Vagina (tissue), 2 donors: ENCODE measurements around the gene ENKUR. TPM values are rescaled to one million over a fixed set of nuclear protein-coding genes. Genes with fewer than 3 reads are reported as not detected.

Experiments
- DNase-seq, 2 donors: peaks; one replicate each; pipeline ENCODE4 v3.0.0-alpha.2; 2017; ENCODE audit errors: extremely low spot score in 2 of 2
- H3K27ac ChIP-seq: fragments of 200-600 bp; sonication (generic); one replicate; pipeline ENCODE4 v1.5.1; 2019
- H3K27me3 ChIP-seq: fragments of 200-600 bp; sonication (generic); one replicate; pipeline ENCODE4 v1.5.1; 2019
- H3K36me3 ChIP-seq, 2 donors: fragments of 200-600 bp; sonication (generic); one replicate each; pipeline ENCODE4 v1.5.1; 2017 to 2019
- H3K4me1 ChIP-seq: fragments of 200-600 bp; sonication (generic); one replicate; pipeline ENCODE4 v1.5.1; 2019
- H3K4me3 ChIP-seq, 2 donors: fragments of 200-600 bp; sonication (generic); 1 replicate in 1 of 2; 2 replicates in 1 of 2; pipeline ENCODE4 v1.5.1; 2016 to 2019
- H3K9me3 ChIP-seq: fragments of 200-600 bp; sonication (generic); one replicate; pipeline ENCODE4 v1.5.1; 2019
- POLR2A ChIP-seq, 2 donors: fragments of 450-650 bp; IDR thresholded peaks; one replicate each; pipeline ENCODE4 v1.6.1; 2017; ENCODE audit warnings: antibody characterized with exemption in 2 of 2, mild to moderate bottlenecking in 2 of 2, moderate library complexity in 2 of 2
- POLR2AphosphoS5 ChIP-seq, 2 donors: sonication (generic); formaldehyde crosslinking; IDR thresholded peaks; one replicate each; pipeline ENCODE4 v1.9.0; 2017; ENCODE audit warnings: antibody characterized with exemption in 2 of 2, mild to moderate bottlenecking in 2 of 2, low read depth in 1 of 2; ENCODE audit not compliant: insufficient read depth in 1 of 2
- intact Hi-C: fragments of 100-400 bp; cut with DNase I; formaldehyde crosslinking; loops from one replicate; pipeline ENCODE4 v1.15.1; 2023
- total RNA-seq: library from RNA; depleted of rRNA; stranded (reverse); fragments of >200 nt; gene quantifications from one replicate; pipeline ENCODE4 v1.2.3, GENCODE V29; 2016
- TF ChIP-seq, protein P1 (sequence below), 3 experiments: fragments of 450-650 bp in 2 of 3; fragments of 200-600 bp in 1 of 3; sonication (generic) in 1 of 3; IDR thresholded peaks; one replicate each; pipeline ENCODE4 v1.5.1; 2017 to 2019; ENCODE audit warnings: antibody characterized with exemption in 3 of 3, mild to moderate bottlenecking in 2 of 3, moderate library complexity in 2 of 3

The ENKUR gene, protein sequence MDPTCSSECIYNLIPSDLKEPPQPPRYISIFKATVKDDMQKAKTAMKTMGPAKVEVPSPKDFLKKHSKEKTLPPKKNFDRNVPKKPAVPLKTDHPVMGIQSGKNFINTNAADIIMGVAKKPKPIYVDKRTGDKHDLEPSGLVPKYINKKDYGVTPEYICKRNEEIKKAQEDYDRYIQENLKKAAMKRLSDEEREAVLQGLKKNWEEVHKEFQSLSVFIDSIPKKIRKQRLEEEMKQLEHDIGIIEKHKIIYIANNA
- not detected for total RNA-seq

DNA sequence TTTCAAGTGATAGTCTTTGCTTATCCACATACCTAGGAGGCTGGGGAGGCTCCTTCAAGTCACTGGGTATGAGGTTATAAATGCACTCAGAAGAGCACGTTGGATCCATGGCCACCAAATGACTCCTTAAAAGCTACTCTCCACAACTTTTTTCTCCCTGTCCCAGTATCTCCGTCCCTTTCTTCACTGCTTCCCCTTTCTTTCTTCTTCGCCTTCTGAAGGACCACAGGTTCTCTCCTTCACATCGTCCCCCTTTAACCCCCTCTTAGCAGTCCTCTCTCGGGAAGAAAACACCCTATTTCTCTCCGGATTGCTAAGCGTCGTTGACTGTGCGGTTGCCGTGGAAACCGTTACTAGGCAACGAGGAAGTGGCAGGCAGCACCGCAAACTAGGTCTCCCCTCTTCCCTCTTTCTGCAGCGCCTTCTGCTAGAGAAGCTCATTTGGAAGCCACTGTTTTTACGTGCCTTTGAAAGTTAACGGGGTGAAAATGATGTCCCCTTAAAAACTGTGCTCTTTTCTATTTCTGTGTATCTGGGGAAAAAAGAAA, at the start of gene ENKUR:
Gene ENKUR, minus strand, starts transcription at position 331 of the 548 bp plus-strand sequence. Its CDS starts 222 bp downstream, at position 109.
- H3K27me3 ChIP-seq, result no peaks in the 10 kb centered on the region
- peaks cover 16% of the 10 kb centered on the region for H3K4me1 ChIP-seq
- H3K9me3 ChIP-seq, result no peaks in the 10 kb centered on the region
- peak within 1 kb of the TSS; percentile 73 to 82 for H3K4me3 ChIP-seq
- peak in 1 of 2 donors; percentile 95 for DNase-seq
- intact Hi-C loops, result loop anchor here (10.0 kb wide), 1 partner anchor 291 kb away; the partner anchor contains the start of gene ARHGAP21
- H3K36me3 ChIP-seq, result no peaks in the 10 kb centered on the region
- peak within 1 kb of the TSS; percentile 90 for H3K27ac ChIP-seq
- no peak for TF ChIP-seq POLR2AphosphoS5 (IDR thresholded peaks at IDR 0.05; ENCODE audit: insufficient read depth in 1 of 2, low read depth in 1 of 2)

DNA sequence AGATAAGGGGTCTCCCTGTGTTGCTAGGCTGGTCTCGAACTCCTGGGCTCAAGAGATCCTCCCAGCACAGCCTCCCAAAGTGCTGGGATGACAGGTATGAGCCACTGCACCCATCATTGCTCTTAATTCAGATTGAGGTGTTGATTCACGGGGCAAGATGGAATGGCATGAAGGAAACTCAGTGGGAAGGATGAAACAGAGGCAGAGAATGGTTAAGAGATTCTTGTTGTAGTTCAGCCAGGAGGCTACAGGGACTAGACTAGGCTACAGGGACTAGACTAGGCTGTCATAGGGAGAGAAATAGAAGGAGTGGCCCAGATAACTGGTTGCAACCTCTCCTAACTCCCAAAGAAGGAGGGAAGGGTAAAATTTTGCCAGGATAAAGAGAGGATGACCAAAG, 48.4 kb upstream of the ENKUR start:
- Histone ChIP-seq H3K27me3 (no peaks in the 10 kb centered on the region), H3K27ac (no peak overlapping the region), H3K36me3 (no peaks in the 10 kb centered on the region), H3K4me1 (no peaks in the 10 kb centered on the region), H3K9me3 (no peaks in the 10 kb centered on the region), H3K4me3 (no peak overlapping the region)
- TF ChIP-seq POLR2AphosphoS5 (IDR thresholded peaks at IDR 0.05; ENCODE audit: insufficient read depth in 1 of 2, low read depth in 1 of 2), result no peak
- TF ChIP-seq, protein P1, sequence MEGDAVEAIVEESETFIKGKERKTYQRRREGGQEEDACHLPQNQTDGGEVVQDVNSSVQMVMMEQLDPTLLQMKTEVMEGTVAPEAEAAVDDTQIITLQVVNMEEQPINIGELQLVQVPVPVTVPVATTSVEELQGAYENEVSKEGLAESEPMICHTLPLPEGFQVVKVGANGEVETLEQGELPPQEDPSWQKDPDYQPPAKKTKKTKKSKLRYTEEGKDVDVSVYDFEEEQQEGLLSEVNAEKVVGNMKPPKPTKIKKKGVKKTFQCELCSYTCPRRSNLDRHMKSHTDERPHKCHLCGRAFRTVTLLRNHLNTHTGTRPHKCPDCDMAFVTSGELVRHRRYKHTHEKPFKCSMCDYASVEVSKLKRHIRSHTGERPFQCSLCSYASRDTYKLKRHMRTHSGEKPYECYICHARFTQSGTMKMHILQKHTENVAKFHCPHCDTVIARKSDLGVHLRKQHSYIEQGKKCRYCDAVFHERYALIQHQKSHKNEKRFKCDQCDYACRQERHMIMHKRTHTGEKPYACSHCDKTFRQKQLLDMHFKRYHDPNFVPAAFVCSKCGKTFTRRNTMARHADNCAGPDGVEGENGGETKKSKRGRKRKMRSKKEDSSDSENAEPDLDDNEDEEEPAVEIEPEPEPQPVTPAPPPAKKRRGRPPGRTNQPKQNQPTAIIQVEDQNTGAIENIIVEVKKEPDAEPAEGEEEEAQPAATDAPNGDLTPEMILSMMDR (IDR thresholded peaks at IDR 0.05), result no peak
- DNase-seq, result no peak
- intact Hi-C loops, result no loop called here

DNA sequence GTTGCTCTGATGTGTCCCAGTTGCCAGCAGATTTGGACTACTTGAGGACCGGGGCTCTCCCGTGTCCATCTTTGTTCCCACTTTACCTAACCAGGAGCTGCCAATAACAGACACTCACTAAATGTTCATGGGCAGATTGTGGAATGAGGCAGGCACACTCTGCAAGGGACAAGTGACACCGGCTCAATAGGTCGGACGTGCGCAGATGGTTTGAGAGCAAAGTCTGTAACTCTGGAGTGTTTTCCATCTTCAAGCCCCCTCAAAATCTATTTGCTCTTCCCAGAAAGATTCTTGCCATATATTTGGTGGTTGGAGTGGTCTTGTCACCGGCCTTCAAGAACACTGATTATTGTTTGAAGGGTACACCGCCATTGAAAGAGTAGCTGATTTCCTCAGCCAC, 47.7 kb upstream of the ENKUR start:
- H3K27me3 ChIP-seq, result no peaks in the 10 kb centered on the region
- no peaks in the 10 kb centered on the region for H3K36me3 ChIP-seq
- no peaks in the 10 kb centered on the region for H3K4me1 ChIP-seq
- H3K9me3 ChIP-seq, result no peaks in the 10 kb centered on the region
- no peak overlapping the region for H3K27ac ChIP-seq
- DNase-seq, result no peak
- TF ChIP-seq, protein P1 (IDR thresholded peaks at IDR 0.05), result no peak
- TF ChIP-seq POLR2A (IDR thresholded peaks at IDR 0.05) (no peak), POLR2AphosphoS5 (IDR thresholded peaks at IDR 0.05; ENCODE audit: insufficient read depth in 1 of 2, low read depth in 1 of 2) (no peak)
- H3K4me3 ChIP-seq, result no peak overlapping the region
- intact Hi-C loops, result no loop called here

DNA sequence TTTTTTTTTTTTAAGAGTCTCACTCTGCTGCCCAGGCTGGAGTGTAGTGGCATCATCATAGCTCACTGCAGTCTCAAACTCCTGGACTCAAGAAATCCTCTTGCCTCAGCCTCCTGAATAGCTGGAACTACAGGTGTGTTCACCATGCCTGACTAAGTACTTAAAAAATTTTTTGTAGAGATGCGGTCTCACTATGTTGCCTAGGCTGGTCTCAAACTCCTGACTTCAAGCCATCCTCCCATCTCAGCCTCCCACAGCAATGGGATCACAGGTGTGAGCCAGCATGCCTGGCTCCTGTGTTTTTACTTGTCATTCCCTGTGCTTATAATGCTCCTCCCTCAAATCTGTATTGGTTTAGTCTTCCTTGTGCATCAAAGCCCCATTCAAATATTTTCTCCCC, 47.2 kb upstream of the ENKUR start:
- intact Hi-C loops, result no loop called here
- TF ChIP-seq, protein P1 (IDR thresholded peaks at IDR 0.05), result no peak
- TF ChIP-seq POLR2AphosphoS5 (IDR thresholded peaks at IDR 0.05; ENCODE audit: insufficient read depth in 1 of 2, low read depth in 1 of 2) (no peak), POLR2A (IDR thresholded peaks at IDR 0.05) (no peak)
- no peak for DNase-seq

DNA sequence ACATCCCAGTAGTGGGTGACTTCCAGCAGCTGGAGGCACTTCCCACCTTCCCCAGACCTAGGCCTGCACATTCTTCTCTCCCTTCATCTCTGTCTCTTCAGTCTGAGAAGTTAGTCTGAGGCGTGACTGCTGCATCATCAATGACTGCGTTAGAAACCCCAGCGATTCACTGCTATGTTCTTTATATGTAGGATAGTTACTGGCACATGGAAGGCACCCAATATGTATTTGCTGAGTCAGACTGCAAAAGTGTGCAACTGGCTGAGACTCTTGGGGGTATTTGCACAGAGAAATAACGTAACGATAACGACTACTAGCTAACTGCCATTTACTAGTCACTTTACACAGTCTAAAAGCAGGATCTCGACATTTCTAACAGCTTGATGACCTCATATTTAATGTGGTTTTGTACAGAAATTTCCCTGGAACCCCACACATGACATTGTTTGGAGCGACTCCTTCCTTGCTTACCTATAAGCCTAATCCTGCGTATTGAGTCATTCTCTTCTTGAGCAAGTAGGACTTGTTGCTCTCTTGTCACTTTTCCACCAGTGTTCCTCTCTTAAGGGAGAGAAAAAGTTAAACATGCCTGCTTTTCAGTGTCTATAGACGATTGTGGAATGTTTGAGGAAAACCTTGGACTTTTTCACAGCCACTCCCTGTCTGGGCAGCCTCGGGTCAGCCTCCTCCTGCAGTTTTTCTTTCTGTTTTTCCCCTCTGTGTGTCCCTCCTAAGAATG, 45.9 kb upstream of the ENKUR start:
- TF ChIP-seq, protein P1 (IDR thresholded peaks at IDR 0.05), result no peak
- TF ChIP-seq POLR2A (IDR thresholded peaks at IDR 0.05), result no peak
- TF ChIP-seq POLR2AphosphoS5 (IDR thresholded peaks at IDR 0.05; ENCODE audit: insufficient read depth in 1 of 2, low read depth in 1 of 2), result no peak
- H3K4me3 ChIP-seq, result no peak overlapping the region
- intact Hi-C loops, result no loop called here
- no peaks in the 10 kb centered on the region for H3K27me3 ChIP-seq
- no peak overlapping the region for H3K27ac ChIP-seq
- H3K36me3 ChIP-seq, result no peaks in the 10 kb centered on the region
- DNase-seq, result no peak
- no peaks in the 10 kb centered on the region for H3K9me3 ChIP-seq
- no peaks in the 10 kb centered on the region for H3K4me1 ChIP-seq

More for the DNA sequence above, 47.2 kb upstream of the ENKUR start:
- no peaks in the 10 kb centered on the region for H3K27me3 ChIP-seq
- H3K36me3 ChIP-seq, result no peaks in the 10 kb centered on the region
- no peaks in the 10 kb centered on the region for H3K9me3 ChIP-seq
- no peaks in the 10 kb centered on the region for H3K4me1 ChIP-seq
- H3K4me3 ChIP-seq, result no peak overlapping the region
- no peak overlapping the region for H3K27ac ChIP-seq
